ENCODE results near the gene RBM8A. TPM values are rescaled to one million over a fixed set of nuclear protein-coding genes. Genes with fewer than 3 reads are reported as not detected.

The RBM8A gene
- total RNA-seq, 1 experiment from 2014 or later, result 482 TPM

GRCh38 chr1:145962157-145963102, 35.1 kb upstream of the RBM8A start:
- ChIA-PET CTCF (interaction anchor here (0.5 to 0.7 kb wide), 3 partner anchors 16 to 83 kb away, joined by 3 to 6 read pairs (median 5); partner anchors contain the start of gene PEX11B), POLR2A (ENCODE audit: unreplicated experiment) (interaction anchor here (0.7 kb wide), 1 partner anchor 35 kb away, joined by 5 read pairs; the partner anchor contains the start of gene RBM8A)
- Histone ChIP-seq H3K79me2 (ENCODE audit: low read length) (no peaks in the 10 kb centered on the region), H3K36me3 (ENCODE audit: low read depth, low read length) (no peaks in the 10 kb centered on the region), H4K20me1 (ENCODE audit: low read length) (no peaks in the 10 kb centered on the region), H3K4me1 (ENCODE audit: insufficient read depth, low read length) (peaks cover 41% of the 10 kb centered on the region), H3K27ac (ENCODE audit: low read length) (no peak overlapping the region), H3K4me2 (ENCODE audit: low read length) (peak overlapping the region; percentile 91), H3K4me3 (ENCODE audit: low read length) (peak overlapping the region; percentile 76), H3K27me3 (ENCODE audit: low read length) (no peaks in the 10 kb centered on the region), H2AFZ (ENCODE audit: low read length) (peak overlapping the region; percentile 87), H3K9me3 (ENCODE audit: low read length) (no peaks in the 10 kb centered on the region), H3K9ac (ENCODE audit: low read length) (0 out of 2 replicates have a peak overlapping the region, but pooled peaks have one; percentile 5), H3F3A (ENCODE audit: low read length, unreplicated experiment) (no peaks in the 10 kb centered on the region), H3K9me2 (replicated peaks; ENCODE audit: low read length) (no peaks in the 10 kb centered on the region)
- ATAC-seq (no peak), DNase-seq (peak; percentile 20)
- intact Hi-C loops (cut with micrococcal nuclease), result no loop called here
- no peak for TF ChIP-seq EZH2 (IDR thresholded peaks at IDR 0.05; ENCODE audit: low read length, unreplicated experiment)
- TF ChIP-seq, protein P1, sequence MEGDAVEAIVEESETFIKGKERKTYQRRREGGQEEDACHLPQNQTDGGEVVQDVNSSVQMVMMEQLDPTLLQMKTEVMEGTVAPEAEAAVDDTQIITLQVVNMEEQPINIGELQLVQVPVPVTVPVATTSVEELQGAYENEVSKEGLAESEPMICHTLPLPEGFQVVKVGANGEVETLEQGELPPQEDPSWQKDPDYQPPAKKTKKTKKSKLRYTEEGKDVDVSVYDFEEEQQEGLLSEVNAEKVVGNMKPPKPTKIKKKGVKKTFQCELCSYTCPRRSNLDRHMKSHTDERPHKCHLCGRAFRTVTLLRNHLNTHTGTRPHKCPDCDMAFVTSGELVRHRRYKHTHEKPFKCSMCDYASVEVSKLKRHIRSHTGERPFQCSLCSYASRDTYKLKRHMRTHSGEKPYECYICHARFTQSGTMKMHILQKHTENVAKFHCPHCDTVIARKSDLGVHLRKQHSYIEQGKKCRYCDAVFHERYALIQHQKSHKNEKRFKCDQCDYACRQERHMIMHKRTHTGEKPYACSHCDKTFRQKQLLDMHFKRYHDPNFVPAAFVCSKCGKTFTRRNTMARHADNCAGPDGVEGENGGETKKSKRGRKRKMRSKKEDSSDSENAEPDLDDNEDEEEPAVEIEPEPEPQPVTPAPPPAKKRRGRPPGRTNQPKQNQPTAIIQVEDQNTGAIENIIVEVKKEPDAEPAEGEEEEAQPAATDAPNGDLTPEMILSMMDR (conservative IDR thresholded peaks at IDR 0.05; ENCODE audit: low read depth, low read length), result no peak
- TF ChIP-seq EZH2phosphoT487 (IDR thresholded peaks at IDR 0.05; ENCODE audit: borderline replicate concordance, low read length), result no peak
- BruUV-seq (replicated peaks), result no TSS peak

DNA sequence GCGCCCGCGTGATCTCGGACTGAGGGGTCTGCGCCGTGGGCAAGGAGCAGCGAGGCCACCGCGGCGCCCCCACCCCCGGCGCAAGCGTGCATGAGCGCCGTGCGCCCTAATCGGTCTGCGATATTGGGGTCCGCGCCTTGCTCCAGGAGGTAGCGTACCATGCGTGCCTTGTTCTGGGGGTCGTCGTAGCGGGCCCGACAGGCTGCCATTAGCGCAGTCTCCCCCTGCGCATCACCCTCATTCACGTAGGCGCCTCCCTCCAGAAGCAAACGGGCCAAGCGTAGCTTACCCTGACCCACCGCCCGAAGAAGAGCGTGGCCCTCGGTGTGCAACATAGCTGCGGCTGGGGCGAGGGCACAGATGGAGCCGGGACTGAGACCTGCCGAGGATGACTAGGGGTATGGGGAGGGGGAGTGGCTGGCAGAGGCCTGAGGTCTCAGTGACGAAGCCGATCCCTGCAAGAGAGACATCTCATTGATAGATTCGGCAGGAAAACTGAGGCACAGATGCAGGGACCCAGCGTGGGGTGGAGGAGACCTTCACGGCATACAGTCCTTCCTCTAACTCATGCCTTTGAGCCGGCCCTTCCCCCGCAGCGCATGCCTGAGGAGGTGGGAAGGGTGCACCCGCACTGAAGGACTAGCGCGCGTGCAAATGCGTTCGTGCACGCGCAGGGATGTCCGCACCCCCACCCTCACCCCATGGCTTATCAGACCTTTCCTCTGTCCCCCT, 34.3 kb upstream of the RBM8A start:
- peaks cover 6% of the 10 kb centered on the region; the same call in 1 of the 2 replicates for H3K79me2 ChIP-seq (ENCODE audit: low read length)
- TF ChIP-seq EZH2 (IDR thresholded peaks at IDR 0.05; ENCODE audit: low read length, unreplicated experiment) (no peak), EZH2phosphoT487 (IDR thresholded peaks at IDR 0.05; ENCODE audit: borderline replicate concordance, low read length) (no peak)
- TF ChIP-seq, protein P1 (conservative IDR thresholded peaks at IDR 0.05; ENCODE audit: low read depth, low read length), result no peak
- H3K4me1 ChIP-seq (ENCODE audit: insufficient read depth, low read length), result peaks cover 47% of the 10 kb centered on the region
- peak overlapping the region; percentile 76 for H3K4me3 ChIP-seq (ENCODE audit: low read length)
- POLR2A ChIA-PET (ENCODE audit: unreplicated experiment), result no interaction called here
- ATAC-seq (no peak), DNase-seq (peak; percentile 40)
- H3K9me3 ChIP-seq (ENCODE audit: low read length), result no peaks in the 10 kb centered on the region
- no peaks in the 10 kb centered on the region for H4K20me1 ChIP-seq (ENCODE audit: low read length)
- H3F3A ChIP-seq (ENCODE audit: low read length, unreplicated experiment), result no peaks in the 10 kb centered on the region
- H3K9me2 ChIP-seq (replicated peaks; ENCODE audit: low read length), result no peaks in the 10 kb centered on the region
- no peak overlapping the region for H3K9ac ChIP-seq (ENCODE audit: low read length)
- CTCF ChIA-PET, result no interaction called here
- no peak overlapping the region for H3K27ac ChIP-seq (ENCODE audit: low read length)
- H3K4me2 ChIP-seq (ENCODE audit: low read length), result peak overlapping the region; percentile 91
- BruUV-seq (replicated peaks), result no TSS peak
- H3K36me3 ChIP-seq (ENCODE audit: low read depth, low read length), result no peaks in the 10 kb centered on the region
- H2AFZ ChIP-seq (ENCODE audit: low read length), result peak overlapping the region; percentile 83
- intact Hi-C loops (cut with micrococcal nuclease), result no loop called here
- H3K27me3 ChIP-seq (ENCODE audit: low read length), result no peaks in the 10 kb centered on the region

Measured in PC-3 (cell line).